Smooth muscle cell (in vitro differentiated cells): ENCODE data around the gene DCTN4. TPM values are rescaled to one million over a fixed set of nuclear protein-coding genes. Genes with fewer than 3 reads are reported as not detected.
A peak's percentile ranks its signal among the peaks of the same experiment; 100 is the strongest.

Experiments used
- DNase-seq: peaks from one replicate; lab custom pipeline; 2025; ENCODE audit not compliant: unreplicated experiment; lab: John Stamatoyannopoulos, UW
- H2AFZ ChIP-seq: fragments of 200-600 bp; sonication (generic); 2 replicates; pipeline ENCODE4 v1.6.0; 2016; ENCODE audit warnings: antibody characterized with exemption, low read depth, mild to moderate bottlenecking
- H3F3A ChIP-seq: fragments of 200-600 bp; sonication (generic); 2 replicates; pipeline ENCODE4 v1.6.0; 2017; ENCODE audit warnings: antibody characterized with exemption, low read depth
- H3K27ac ChIP-seq: fragments of 200-600 bp; sonication (generic); 2 replicates; pipeline ENCODE4 v1.5.1; 2016; ENCODE audit warnings: low read depth, mild to moderate bottlenecking
- H3K27me3 ChIP-seq: fragments of 200-600 bp; sonication (generic); 2 replicates; pipeline ENCODE4 v1.6.1; 2016; ENCODE audit warnings: low read depth, mild to moderate bottlenecking
- H3K36me3 ChIP-seq: fragments of 200-600 bp; sonication (generic); 2 replicates; pipeline ENCODE4 v1.5.1; 2016; ENCODE audit warnings: low read depth
- H3K4me1 ChIP-seq: fragments of 200-600 bp; sonication (generic); 2 replicates; pipeline ENCODE4 v1.5.1; 2016; ENCODE audit warnings: low read depth
- H3K4me2 ChIP-seq: fragments of 200-600 bp; sonication (generic); 2 replicates; pipeline ENCODE4 v1.6.0; 2016; ENCODE audit warnings: mild to moderate bottlenecking
- H3K4me3 ChIP-seq: fragments of 200-600 bp; sonication (generic); 2 replicates; pipeline ENCODE4 v1.5.1; 2016; ENCODE audit warnings: mild to moderate bottlenecking
- H3K79me2 ChIP-seq: fragments of 200-600 bp; sonication (generic); 2 replicates; pipeline ENCODE4 v1.6.0; 2016; ENCODE audit warnings: low read depth, mild to moderate bottlenecking
- H3K9ac ChIP-seq: fragments of 200-600 bp; sonication (generic); 2 replicates; pipeline ENCODE4 v1.6.0; 2016; ENCODE audit warnings: low read depth
- H3K9me3 ChIP-seq: fragments of 200-600 bp; sonication (generic); replicated peaks from 2 replicates; pipeline ENCODE4 v1.5.1; 2016; ENCODE audit warnings: low read depth
- H4K20me1 ChIP-seq: fragments of 200-600 bp; sonication (generic); 2 replicates; pipeline ENCODE4 v1.6.0; 2016; ENCODE audit warnings: low read depth
- WGBS: methylation state at CpG from one replicate; pipeline ENCODE4 v1.1.7; 2016; ENCODE audit warnings: low lambda C conversion rate; 5-methylcytosine and 5-hydroxymethylcytosine counted together
- polyA plus RNA-seq: library from polyadenylated mRNA; unstranded; fragments of >200 nt; fragmentation: Nextera tagmentation; extraction: Ambion mirVana; gene quantifications from 2 replicates; pipeline ENCODE4 v1.2.1, GENCODE V29; 2016
- total RNA-seq: library from RNA; depleted of rRNA; stranded (reverse); fragments of >200 nt; gene quantifications from 2 replicates; pipeline ENCODE4 v1.2.3, GENCODE V29; 2014
- TF ChIP-seq, protein P1 (sequence below): fragments of 200-600 bp; sonication (generic); IDR thresholded peaks from 2 replicates; pipeline ENCODE4 v1.5.1; 2017; ENCODE audit warnings: borderline replicate concordance, mild to moderate bottlenecking, antibody characterized with exemption; ENCODE audit not compliant: insufficient read depth, poor library complexity, severe bottlenecking

DCTN4 gene
- total and polyA plus RNA-seq, 2 experiments from 2014 or later, result 38.7 to 77.7 TPM

DNA sequence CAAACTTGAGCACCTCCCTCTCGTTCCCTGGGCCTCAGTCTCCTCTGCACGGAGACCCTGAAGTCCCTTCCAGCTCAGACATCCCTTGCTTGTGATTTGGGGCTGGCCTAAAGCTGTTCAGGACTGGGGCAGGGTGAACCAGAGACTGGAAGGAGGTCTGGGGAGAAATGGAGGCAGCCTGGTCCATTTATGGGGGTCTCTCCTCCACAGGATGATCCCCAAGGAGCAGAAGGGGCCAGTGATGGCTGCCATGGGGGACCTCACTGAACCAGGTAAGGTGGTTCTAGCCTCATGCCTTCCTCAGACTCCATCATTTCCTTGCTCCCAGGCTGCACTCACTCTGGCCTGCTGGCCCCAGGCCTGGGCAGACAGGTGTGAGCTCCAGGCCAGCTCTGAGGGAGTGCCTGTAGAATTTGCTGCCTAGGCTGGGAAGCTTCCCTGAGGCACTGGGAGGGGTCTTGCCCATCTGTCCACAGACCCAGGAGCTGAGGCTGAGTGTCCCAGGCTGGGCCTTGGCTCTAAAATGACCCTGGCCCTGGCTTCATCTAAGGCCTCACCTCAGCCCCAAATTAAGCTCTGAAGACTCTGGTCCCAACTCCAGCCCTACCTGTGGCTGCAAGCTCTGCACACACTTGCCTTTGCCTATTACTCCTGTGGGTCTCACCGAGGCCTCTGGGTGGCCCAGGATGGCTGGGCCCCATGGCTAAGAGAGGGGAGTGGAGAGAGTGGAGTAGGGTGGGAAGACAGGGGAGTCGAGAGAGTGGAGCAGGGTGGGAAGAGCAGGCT, 95.9 kb downstream of the DCTN4 start:
- 66% methylated on average over 4 of the region's 4 CpGs for WGBS

DNA sequence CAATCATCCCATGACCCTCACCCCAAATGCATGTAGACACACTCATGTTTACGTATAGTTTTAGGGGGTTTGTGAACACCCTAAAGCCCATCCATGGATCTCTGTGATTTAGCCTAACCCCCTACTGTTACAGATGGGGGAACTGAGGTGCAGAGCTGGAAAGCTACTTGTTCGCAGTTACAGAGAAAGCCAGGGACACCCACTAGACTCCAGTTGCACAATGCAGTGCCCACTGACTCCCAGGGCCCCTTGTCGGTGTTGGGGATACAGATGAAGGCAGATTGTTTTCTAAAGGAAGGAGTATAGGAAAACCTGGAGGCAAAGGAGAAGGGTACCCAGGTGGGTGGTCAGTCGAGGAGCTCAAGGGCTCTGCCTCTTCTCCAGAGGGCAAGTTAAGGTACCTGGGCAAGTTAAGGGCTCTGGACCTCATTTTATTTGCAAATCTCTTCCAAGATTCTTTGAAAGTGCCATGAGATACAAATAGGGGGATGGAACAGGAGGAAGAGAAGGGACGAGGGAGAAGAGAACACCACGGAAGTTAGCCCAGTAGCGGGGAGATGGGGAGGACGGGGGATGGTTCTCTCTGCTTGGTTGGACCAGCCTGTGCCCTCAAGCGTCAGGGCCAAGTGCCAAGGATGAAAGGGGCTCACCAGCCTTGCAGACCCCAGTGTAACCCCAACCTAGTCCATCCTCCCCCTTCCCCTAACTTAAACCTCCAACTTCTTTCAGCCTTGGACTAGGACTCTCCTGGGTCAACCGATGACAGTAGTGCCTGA, 96.8 kb downstream of the DCTN4 start:
- TF ChIP-seq, protein P1, sequence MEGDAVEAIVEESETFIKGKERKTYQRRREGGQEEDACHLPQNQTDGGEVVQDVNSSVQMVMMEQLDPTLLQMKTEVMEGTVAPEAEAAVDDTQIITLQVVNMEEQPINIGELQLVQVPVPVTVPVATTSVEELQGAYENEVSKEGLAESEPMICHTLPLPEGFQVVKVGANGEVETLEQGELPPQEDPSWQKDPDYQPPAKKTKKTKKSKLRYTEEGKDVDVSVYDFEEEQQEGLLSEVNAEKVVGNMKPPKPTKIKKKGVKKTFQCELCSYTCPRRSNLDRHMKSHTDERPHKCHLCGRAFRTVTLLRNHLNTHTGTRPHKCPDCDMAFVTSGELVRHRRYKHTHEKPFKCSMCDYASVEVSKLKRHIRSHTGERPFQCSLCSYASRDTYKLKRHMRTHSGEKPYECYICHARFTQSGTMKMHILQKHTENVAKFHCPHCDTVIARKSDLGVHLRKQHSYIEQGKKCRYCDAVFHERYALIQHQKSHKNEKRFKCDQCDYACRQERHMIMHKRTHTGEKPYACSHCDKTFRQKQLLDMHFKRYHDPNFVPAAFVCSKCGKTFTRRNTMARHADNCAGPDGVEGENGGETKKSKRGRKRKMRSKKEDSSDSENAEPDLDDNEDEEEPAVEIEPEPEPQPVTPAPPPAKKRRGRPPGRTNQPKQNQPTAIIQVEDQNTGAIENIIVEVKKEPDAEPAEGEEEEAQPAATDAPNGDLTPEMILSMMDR, result no peak
- WGBS, result 93% methylated on average over 10 of the region's 10 CpGs
- Histone ChIP-seq H2AFZ (no peak overlapping the region), H3K27me3 (no peaks in the 10 kb centered on the region), H3K79me2 (no peaks in the 10 kb centered on the region), H3K4me2 (no peak overlapping the region), H3K36me3 (no peaks in the 10 kb centered on the region), H3F3A (no peaks in the 10 kb centered on the region), H3K4me1 (peaks cover 11% of the 10 kb centered on the region), H4K20me1 (no peaks in the 10 kb centered on the region), H3K27ac (no peak overlapping the region), H3K9ac (no peak overlapping the region), H3K4me3 (no peak overlapping the region), H3K9me3 (no peaks in the 10 kb centered on the region)
- DNase-seq, result no peak

More for the DNA sequence above, 95.9 kb downstream of the DCTN4 start:
- H3K9ac ChIP-seq, result no peak overlapping the region
- no peaks in the 10 kb centered on the region for H3K79me2 ChIP-seq
- peaks cover 11% of the 10 kb centered on the region for H3K4me1 ChIP-seq
- no peaks in the 10 kb centered on the region for H4K20me1 ChIP-seq
- H3K36me3 ChIP-seq, result no peaks in the 10 kb centered on the region
- H3F3A ChIP-seq, result no peaks in the 10 kb centered on the region
- DNase-seq, result no peak
- no peaks in the 10 kb centered on the region for H3K27me3 ChIP-seq
- H3K4me2 ChIP-seq, result no peak overlapping the region
- no peak overlapping the region for H3K4me3 ChIP-seq
- no peak overlapping the region for H2AFZ ChIP-seq
- no peak overlapping the region for H3K27ac ChIP-seq
- H3K9me3 ChIP-seq, result no peaks in the 10 kb centered on the region
- TF ChIP-seq, protein P1, result no peak

DNA sequence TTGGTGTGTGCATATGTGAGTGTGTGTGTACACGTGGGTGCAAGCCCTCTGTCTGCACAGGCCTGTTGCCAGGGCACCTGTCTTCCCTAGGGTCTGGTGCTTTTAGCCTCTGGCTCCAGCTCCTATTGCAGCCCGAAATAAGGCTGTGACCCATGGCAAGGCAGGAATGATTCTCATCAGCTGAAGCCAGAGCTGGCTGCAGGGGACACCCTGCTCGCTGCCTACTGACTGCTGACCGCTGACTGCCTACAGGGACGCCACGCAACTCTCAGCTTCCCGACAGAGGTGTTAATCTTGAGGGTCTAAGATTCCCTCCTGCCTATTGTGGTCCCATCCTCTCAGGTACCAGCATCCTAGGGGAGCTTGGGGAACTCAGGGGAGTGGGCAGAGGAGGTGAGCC, 97.7 kb downstream of the DCTN4 start, which contains the start of gene MYOZ3:
TSS of gene MYOZ3 (plus strand) at position 166 of the 400 bp plus-strand sequence. CDS start 1,691 bp downstream, outside the sequence.
- Histone ChIP-seq H3K4me3 (no peak within 1 kb of the TSS), H3K4me2 (peak within 1 kb of the TSS; percentile 55), H3K9me3 (no peaks in the 10 kb centered on the region), H3K36me3 (no peaks in the 10 kb centered on the region), H3K9ac (no peak within 1 kb of the TSS), H3F3A (peaks cover 1% of the 10 kb centered on the region), H3K79me2 (no peaks in the 10 kb centered on the region), H3K27ac (peak within 1 kb of the TSS; percentile 71), H3K4me1 (peaks cover 11% of the 10 kb centered on the region), H4K20me1 (peaks cover 3% of the 10 kb centered on the region), H2AFZ (no peak within 1 kb of the TSS), H3K27me3 (no peaks in the 10 kb centered on the region)
- DNase-seq, result no peak
- TF ChIP-seq, protein P1, result no peak
- WGBS, result 76% methylated on average over 7 of the region's 7 CpGs
